Suppressor macrophage treated with lipopolysaccharide for 1 hour (primary cell): Measurements from ENCODE around the gene PHLPP2.
"Not testable (repeated sequence)": the region's sequence is repeated elsewhere in the genome, so short reads cannot be mapped to it uniquely, and the experiment has no call there.

ENCODE experiments used
- DNase-seq, 3 donors: peaks; one replicate each; pipeline ENCODE4 v3.0.0-alpha.2; 2020 to 2022

Gene PHLPP2

GRCh38 chr16:71712501-71712900 lies 12.0 kb downstream of the PHLPP2 start:
- DNase-seq = no peak

DNA sequence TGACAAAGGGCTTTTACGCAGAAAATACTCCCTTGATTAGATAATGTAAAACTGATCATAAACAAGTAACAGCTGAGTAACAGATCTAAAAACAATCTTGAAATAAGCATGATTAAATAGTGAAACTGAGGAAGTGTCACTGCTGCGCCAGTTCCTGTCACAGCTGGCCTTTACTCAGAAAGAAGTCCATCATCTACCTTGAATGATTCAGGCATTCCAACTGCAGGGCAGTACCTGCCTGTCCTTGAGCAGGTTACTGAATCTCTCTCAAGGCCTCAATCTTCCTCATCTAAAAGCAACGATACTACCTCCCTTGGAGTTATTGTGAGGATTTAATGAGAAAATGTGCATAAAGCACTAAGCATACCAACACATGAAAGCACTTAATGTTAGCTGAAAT lies 12.7 kb downstream of the PHLPP2 start:
- DNase-seq = no peak

DNA sequence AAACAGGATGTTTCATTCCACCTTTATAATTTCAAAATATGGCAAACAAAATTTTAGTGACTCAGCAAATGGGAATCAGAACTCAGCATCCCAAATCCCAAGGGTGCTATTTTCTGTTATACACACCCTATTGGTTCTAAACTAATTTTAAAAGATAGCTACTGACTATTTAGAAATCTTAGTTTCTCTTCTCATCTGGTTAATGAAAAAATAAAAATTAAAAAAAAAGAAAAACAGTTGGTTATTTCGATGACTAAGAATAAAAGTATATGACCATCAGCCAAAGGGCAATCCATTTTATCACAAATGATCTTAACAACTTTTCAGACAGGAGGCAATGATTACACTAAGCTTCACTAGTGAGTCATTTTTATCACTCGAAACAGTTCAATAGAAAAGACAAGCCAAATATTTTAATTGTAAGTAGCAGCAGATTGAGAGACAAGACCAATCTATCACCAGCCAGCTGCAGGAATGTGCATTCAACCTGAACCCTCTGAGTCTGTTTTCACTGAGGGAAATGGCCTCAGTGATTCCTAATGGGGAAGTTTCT lies 15.2 kb downstream of the PHLPP2 start:
- no peak for DNase-seq

DNA sequence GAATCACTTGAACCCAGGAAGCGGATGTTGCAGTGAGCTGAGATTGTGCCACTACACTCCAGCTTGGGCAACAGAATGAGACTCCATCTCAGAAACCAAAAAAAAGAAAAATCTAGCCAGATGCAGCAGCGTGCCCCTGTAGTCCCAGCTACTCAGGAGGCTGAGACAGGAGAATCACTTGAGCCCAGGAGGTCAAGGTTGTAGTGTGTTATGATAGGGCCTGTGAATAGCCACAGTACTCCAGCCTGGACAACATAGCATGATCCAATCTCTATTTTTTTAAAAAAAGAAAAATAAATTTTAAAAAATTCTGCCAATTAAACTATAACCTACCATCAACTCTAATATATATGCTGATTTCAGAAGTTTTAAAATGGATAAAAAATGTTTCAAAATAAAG lies 15.8 kb downstream of the PHLPP2 start:
- no peak for DNase-seq

DNA sequence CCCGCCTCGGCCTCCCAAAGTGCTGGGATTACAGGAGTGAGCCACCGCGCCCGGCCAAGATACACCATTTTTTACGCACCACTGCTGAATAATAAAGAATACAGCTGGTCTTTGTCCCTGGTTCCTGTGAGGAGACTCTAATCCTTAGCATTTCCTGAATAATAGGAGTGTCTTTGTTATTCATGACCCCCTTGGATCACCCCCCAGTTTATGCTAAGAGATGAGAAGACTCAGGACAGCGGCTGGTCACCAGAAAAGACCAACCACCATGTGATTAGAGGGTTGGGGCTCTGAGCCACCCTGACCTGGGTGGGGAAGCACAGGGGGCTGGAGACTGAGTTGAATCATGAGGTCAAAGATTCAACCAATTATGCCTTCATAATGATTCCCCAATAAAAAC lies 17.3 kb downstream of the PHLPP2 start:
- DNase-seq = no peak

GRCh38 chr16:71706046-71706445 lies 18.5 kb downstream of the PHLPP2 start:
- no peak for DNase-seq

- no peak for DNase-seq
Measured at GRCh38 chr16:71703333-71703732, 21.2 kb downstream of the PHLPP2 start.

DNA sequence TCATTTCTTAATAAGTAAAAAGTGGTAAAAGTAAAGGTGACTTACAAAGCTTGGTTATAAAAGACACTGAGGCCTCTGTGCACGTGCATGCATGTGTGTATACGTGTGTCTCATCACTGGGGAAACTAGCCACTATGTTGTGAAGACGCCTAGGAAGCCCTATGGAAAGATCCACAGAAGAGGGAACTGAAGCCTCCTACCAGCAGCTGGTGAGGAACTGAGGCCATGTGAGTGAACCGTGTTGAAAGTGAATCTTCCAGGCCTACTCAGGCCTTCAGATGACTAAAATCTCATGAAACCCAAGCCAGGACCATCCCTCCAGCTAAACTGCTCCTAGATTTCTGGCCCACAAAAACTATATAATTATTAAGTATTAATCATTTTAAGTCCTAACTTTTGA lies 23.7 kb downstream of the PHLPP2 start:
- DNase-seq = peak; percentile 51 to 60 (median 56)

DNA sequence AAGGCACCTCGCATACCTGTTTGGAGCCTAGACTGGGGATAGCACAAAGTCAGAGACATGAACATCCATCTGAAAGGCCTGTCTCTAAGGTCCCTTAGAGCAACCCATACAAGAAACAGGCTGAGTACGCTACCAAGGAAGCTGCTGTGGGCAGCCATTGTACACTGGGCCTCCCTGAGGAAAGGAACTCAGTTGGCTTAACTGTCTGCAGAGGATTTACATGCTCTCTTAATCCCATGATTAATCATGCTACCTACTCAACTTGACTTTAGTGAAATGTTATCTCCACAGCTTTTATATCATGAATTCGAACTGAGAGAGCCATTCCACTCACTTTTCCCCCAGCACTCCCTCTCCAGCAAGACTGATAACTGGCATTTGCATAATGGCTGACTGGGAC lies 26.0 kb downstream of the PHLPP2 start:
- no peak for DNase-seq

- DNase-seq = no peak
Measured at GRCh38 chr16:71693164-71693563, 31.3 kb downstream of the PHLPP2 start.

GRCh38 chr16:71689901-71690300 lies 34.6 kb downstream of the PHLPP2 start:
- DNase-seq = no peak

- DNase-seq = peak in 2 of 3 donors; percentile 15 to 41
Measured at GRCh38 chr16:71687861-71688260, 36.6 kb downstream of the PHLPP2 start.

DNA sequence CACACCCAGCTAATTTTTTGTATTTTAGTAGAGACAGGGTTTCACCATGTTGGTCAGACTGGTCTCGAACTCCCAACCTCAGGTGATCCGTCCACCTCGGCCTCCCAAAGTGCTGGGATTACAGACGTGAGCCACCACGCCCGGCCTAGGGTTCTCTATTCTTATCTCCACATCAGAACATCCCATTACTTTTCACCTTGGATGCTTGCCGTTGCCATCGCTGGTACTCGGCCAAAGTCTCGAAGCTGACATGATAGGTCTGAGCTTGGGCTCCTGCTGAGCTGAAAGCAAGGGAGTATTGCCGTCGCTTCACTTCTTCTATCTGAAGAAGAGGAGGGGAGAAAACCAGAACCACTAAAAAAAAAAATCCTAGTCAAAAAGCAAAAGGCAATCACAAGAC lies 40.2 kb downstream of the PHLPP2 start:
- not testable (repeated sequence) for DNase-seq

- no peak for DNase-seq
Measured at GRCh38 chr16:71681360-71681759, 43.1 kb downstream of the PHLPP2 start.

DNA sequence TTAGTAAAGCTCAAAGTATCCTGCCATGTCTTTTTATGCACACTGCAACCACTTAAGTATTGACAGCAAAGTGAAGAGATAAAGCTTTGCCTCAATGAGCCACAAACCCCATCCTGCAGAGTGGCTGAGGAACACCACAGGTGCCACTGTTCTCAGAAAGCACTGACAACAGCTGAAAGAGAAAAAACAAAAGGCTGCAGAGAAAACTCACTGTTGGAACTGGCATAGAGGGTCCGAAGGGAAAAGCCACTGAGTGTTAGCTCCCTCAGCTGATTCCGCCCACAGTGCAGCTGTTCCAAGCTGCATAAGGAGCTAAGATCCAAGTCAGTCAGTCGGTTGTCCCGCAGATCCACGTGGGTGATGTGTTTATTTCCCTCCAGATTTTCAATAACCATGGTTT lies 48.3 kb downstream of the PHLPP2 start:
- DNase-seq = no peak

GRCh38 chr16:71675380-71675779 lies 49.1 kb downstream of the PHLPP2 start:
- DNase-seq = no peak

GRCh38 chr16:71674229-71674628 lies 50.3 kb downstream of the PHLPP2 start:
- no peak for DNase-seq

DNA sequence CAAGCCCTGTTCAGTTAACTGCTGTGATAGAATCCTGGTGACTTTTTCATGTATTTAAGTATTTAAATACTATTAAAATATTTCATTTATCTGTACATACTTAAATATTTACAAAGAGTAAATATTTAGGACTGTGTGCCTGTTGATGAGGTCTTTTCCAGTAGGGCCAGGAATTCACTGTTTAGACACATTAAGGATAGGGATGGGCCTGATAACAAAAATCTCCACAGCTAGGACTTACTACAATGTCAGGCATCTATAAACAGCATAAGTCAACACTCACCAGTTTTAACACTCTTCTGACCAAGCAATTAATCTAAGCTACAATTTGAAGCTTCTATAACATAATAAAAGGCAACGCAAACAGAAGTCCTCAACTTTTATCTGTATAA lies 50.9 kb downstream of the PHLPP2 start:
- no peak for DNase-seq

GRCh38 chr16:71672803-71673581 lies 51.5 kb downstream of the PHLPP2 start:
- no peak for DNase-seq

DNA sequence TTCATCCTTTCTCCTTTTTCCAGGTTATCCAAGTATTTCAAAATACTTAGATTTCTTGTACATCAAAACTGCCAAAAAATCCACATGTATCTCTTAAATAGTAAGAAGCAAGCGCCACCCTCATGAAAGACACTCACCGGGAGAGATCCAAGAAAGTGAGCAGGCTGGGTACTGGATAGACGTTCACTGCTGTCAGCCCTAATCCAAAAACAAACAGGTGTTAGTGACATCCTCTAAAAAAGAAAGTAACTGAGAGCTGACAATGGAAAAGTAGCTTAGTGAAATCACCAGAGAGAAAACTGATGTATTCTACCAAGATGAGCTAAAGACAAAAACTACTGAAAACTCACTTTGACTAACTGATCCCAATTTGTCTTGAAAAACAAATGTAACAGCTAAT lies 52.4 kb downstream of the PHLPP2 start:
- no peak for DNase-seq

GRCh38 chr16:71671165-71671564 lies 53.3 kb downstream of the PHLPP2 start:
- DNase-seq = no peak

- DNase-seq = no peak
Measured at GRCh38 chr16:71670537-71670936, 54.0 kb downstream of the PHLPP2 start.

- DNase-seq = no peak
Measured at GRCh38 chr16:71669926-71670536, 54.5 kb downstream of the PHLPP2 start.

DNA sequence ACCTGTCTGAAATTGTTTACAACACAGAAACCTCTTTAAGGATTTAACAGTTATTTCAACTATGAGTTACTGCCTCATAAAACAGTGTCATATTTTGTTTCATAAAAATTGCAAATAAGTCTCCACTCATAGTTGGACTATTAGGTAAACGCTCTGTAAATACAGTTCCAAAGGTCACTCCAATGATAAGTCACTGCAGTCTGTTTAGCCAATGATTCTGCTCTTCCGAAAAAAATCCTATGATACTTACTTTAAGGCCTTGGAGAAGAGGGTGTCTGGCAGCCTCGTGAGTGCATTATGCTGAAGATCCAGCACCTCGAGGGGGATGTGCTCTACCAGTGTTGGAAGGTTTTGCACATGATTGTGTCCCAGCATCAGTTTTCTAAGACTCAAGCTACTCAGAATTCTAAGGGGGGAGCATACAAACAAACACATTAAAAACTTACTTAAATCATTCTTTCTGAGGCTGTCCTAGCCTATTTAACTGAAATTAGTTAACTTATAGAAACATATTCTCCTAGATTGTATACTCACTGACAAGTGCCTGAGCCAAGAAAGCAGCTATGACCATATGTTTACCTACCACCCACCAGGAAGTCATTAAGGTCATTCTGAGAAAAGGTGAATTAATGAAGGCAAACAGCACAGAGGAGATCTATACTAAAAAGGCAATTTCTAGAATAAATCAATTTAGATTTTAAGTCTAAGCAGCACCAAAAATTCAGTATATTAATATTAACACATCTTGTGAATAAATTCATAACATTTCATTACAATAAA lies 57.4 kb downstream of the PHLPP2 start:
- DNase-seq = no peak
